OCI-M2 (cell line): ENCODE measurements around the gene KSR2.

Experiments
- DNase-seq: peaks from one replicate; lab custom pipeline; 2025; ENCODE audit not compliant: unreplicated experiment; lab: John Stamatoyannopoulos, UW

Gene KSR2

GRCh38 chr12:117421987-117422386 lies 546.8 kb downstream of the KSR2 start:
- DNase-seq, result no peak

- no peak for DNase-seq
These were observed 547.6 kb downstream of the KSR2 start for GRCh38 chr12:117421068-117421752.

- no peak for DNase-seq
These were observed 551.8 kb downstream of the KSR2 start for GRCh38 chr12:117417004-117417403.

GRCh38 chr12:117412465-117413188 lies 556.2 kb downstream of the KSR2 start:
- no peak for DNase-seq

- DNase-seq, result no peak
These were observed 559.5 kb downstream of the KSR2 start for GRCh38 chr12:117409286-117409685.

- no peak for DNase-seq
These were observed 560.5 kb downstream of the KSR2 start for GRCh38 chr12:117408161-117408791.

GRCh38 chr12:117404940-117405339 lies 563.9 kb downstream of the KSR2 start:
- DNase-seq, result no peak

- no peak for DNase-seq
These were observed 564.5 kb downstream of the KSR2 start for GRCh38 chr12:117404203-117404853.

- no peak for DNase-seq
These were observed 565.1 kb downstream of the KSR2 start for GRCh38 chr12:117403586-117404139.
